Hematopoietic multipotent progenitor cell treated with erythropoietin and hydrocortisone succinate and interleukin-3 and kit ligand, for 4 days (in vitro differentiated cells): ENCODE results near the gene C17orf75.
"Not testable (repeated sequence)": the region's sequence is repeated elsewhere in the genome, so short reads cannot be mapped to it uniquely, and the experiment has no call there.

ENCODE experiments used
- DNase-seq: peaks from one replicate; pipeline ENCODE4 v3.0.0-alpha.2; 2015

The C17orf75 gene

DNA sequence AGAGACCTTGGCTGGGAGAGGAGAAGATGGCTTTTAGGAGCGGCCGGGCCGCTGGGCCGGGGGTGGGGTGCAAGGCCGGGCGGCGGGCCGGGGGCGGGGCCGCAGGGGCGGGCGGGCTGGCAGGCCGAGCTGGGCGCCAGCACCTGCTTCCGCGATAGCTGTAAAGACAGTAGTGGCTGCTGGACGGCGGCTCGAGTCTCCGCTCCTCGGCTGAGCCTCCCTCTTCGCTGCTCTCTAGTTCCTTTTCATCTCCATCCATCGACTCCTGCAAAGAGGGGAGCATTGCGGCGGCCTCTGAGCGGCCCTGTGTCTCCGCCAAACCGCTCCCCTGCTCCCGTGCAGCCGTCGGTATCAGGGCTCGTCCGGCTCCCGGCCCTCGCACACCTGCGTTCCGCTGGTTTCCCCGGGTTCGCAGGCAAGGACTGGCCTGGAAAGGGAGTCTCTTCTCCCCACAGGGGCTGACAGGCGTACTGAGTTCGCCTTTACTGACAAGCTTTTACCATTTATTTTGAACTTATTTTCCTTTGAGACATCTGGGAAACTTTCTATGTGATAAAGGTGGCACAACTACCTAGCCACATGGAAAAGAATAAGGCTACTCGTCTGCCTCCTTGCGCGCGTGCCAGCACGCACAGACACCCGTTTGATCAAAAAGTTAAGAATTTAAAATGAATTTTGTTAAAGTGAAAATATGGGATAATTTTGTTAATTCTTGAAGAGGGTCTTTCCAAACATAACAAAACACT, at the start of gene C17orf75:
Gene C17orf75 (minus strand): TSS at position 317 of the 746 bp plus-strand sequence. CDS start 34 bp downstream, at position 283.
- DNase-seq, result peak; percentile 90

DNA sequence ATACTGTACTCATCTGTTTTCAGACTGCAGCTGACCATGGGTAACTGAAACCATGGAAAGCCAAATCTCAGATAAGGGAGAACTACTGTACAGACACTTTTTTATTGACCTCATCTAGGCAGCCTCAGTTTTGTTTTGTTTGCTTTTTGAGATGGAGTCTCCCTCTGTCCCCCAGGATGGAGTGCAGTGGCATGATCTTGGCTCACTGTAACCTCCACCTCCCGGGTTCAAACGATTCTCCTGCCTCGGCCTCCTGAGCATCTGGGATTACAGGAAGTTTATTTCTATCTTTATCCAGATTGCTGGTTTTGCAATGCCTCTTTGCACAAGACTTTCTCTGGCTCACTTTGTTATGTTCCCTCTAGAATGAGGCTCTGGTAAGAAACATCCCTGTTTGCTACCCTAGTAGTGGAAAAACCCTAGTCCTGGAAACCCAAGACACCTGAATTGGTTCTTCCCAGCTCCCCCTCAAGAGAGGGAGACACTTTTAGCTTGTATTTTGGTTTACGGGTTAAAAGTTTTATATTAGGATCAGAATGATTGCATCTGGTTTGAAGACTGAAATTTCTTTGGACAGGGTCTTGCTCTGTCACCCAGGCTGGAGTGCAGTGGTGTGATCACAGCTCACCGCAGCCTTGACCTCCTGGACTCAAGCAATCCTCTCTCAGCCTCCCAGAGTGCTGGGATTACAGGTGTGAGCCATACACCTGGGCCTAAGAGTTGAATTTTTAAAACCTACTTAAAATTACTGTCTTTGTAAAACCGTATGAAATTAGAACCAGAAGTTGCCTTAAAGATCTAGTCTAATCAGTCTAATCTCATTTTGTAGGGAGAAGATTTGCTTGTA, 46.9 kb upstream of the C17orf75 start:
- no peak for DNase-seq

DNA sequence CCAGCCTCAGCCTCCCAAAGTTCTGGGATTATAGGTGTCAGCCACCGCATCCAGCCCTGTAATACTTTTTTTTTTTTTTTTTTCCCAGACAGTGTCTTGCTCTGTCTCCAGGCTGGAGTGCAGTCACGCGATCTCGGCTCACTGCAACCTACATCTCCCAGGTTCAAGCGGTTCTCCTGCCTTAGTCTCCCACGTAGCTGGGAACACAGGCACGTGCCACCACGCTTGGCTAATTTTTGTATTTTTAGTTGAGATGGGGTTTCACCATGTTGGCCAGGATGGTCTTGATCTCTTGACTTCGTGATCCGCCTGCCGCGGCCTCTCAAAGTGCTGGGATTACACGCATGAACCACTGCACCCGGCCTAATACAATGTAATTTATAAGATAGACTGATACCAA, 46.2 kb upstream of the C17orf75 start:
- not testable (repeated sequence) for DNase-seq

- DNase-seq, result no peak
Observed at GRCh38 chr17:32386844-32387243, 44.9 kb upstream of the C17orf75 start.

DNA sequence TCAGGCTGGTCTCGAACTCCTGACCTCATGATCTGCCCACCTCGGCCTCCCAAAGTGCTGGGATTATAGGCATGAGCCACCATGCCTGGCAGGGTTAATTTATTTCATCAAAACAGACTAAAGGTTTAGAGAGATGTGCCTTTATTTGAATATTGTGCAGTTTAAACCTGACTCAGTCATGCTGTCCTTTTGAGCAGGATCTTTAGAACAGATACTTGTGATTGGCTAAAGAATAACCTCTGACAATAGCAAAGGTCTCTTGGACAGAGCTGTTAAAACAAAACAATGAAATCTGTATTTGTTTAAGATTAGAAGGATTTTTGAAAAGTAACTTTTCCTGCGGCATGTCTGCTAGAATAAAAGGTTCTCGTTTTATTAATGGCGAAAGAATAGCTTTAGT, 44.0 kb upstream of the C17orf75 start:
- DNase-seq, result no peak

DNA sequence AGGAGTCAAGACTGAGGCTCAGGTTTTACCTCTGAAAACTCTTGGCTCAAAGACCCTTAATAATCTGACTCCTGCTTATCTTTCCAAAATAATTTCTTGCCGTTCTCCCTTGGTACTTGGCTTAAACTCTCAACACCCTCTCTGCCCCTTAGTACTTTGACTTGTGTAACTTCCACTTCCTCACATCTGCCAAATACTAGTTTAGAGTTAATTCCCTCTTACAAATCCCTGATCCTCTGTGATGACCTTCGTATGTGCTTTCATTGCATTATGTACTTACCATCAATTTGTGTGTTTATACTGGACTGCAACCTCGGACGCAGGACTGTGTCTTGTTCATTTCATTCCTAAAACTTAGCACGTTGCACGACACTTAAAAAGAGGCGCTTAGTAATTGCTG, 43.1 kb upstream of the C17orf75 start:
- DNase-seq, result no peak

- no peak for DNase-seq
Observed at GRCh38 chr17:32383926-32384434, 42.0 kb upstream of the C17orf75 start.

DNA sequence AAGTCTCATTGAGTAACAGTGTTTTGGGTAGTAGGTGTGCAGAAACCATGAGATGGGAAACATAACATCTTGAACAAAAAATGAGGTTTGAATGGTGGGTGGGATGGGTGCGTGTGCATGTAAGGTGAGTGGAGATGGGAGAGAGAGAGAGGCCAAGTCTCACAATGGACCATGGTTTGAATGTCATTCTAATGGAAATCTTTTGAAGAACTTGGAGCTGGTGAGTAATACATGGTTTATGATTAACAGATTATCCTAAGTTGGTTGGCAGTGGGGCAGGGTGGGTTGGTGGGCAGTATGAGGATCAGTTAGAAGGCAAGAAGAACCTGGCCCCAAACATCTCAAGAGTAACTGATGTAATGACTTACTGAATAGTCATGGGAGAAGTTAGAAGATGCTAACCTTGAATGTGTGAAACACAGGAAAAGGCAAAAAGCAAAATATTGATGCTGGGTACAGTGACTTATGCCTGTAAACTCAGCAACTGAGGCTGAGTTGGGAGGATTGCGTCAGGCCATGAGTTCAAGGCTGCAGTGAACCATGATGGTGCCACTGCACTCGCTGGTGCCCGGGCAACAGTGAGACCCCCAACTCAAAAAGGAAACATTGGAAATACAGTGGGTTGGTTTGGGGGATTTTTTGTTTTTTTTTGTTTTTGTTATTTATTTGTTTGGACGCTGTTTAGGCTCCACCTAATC, 40.7 kb upstream of the C17orf75 start:
- no peak for DNase-seq

- no peak for DNase-seq
Observed at GRCh38 chr17:32370426-32370825, 28.5 kb upstream of the C17orf75 start.

DNA sequence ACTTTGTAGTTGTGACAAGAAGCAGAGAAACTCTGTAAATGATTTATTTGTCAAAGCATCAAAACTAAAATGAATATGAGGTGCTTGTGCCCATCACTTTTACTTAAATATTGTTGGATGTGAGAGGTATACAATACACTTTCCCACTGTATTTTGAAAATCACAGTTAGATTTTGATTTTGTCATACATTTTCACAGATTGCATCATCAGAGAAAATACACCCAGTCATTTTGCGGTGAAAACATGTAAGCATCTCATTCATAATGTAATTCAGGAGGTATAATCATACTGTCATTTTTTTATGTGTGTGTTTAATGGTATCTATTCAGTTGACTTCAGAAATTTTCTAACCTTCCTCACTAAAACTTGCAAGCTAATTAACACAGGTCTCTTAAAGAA, 19.3 kb upstream of the C17orf75 start:
- no peak for DNase-seq

DNA sequence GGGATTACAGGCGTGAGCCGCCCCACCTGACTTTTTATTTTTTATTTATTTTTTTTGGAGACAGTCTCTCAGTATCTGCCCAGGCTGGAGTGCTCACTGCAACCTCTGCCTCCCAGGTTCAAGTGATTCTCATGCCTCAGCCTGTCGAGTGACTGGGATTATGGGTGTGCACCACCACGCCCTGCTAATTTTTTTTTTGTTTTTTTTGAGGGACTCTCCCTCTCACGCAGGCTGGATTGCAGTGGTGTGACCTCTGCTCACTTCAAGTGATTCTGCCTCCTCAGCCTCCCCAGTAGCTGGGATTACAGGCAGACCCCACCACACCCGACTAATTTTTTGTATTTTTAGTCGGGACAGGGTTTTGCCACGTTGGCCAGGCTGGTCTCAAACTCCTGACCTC, 15.6 kb upstream of the C17orf75 start:
- DNase-seq, result peak; percentile 27

DNA sequence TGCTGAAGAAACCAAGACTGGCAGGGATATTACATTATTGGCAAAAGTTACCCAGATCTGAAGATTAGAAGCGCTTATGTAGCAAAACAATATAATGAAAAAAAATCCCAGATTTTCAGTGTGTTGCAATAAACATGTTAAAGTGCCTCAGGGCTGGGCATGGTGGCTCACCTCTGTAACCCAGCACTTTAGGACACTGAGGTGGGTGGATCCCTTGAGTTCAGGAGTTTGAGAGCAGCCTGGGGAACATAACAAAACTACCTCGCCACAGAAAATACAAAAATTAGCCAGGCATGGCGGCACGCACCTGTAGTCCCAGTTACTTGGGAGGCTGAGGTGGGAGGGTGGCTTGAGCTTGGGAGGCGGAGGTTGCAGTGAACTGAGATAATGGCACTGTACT, 14.8 kb upstream of the C17orf75 start:
- DNase-seq, result no peak

GRCh38 chr17:32356378-32356743, 14.4 kb upstream of the C17orf75 start:
- no peak for DNase-seq

DNA sequence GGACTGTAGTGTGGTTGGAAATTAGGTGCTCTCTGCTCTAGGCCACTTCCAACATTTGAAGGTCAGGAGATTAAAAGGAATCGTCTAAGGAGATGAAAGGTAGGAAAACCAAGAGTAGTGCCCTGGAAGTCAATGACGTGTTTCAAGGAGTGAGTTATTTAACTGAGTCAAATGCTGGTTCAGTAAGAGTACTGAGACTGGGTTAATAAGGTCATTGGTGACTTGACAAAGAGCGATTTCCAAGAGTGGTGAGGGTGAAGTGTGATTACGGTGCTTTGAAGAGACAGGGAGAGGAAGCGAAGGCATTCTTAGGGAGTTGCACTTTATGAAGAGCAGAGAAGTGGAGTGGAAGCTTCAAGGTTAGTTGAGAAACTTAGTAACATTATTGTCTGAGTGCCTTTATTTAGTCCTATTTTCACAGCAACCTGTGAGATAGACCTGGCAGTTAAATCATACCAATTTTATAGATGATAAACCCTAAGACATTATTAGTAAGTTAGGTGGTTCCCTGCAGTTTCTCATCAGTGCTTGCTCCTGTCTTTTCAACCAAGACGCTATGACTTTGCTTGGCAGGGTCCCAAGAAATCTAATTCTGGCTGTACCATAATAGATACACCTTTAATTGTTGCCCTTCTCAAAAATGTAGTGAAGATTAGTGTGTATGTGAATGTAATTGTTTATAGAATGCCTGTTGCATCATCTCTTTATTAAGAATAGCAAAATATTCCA, 13.8 kb upstream of the C17orf75 start:
- DNase-seq, result no peak

GRCh38 chr17:32352734-32353133, 10.8 kb upstream of the C17orf75 start:
- not testable (repeated sequence) for DNase-seq

GRCh38 chr17:32350666-32351418, 8.9 kb upstream of the C17orf75 start:
- DNase-seq, result peak; percentile 93

- peak; percentile 99 for DNase-seq
Observed at GRCh38 chr17:32349854-32350665, 8.1 kb upstream of the C17orf75 start, which contains the start of gene ZNF207. TSS of gene ZNF207 (plus strand) at chr17:32350157. CDS start at chr17:32350286, 129 bp downstream.

GRCh38 chr17:32349503-32349853, 7.5 kb upstream of the C17orf75 start:
- DNase-seq, result peak; percentile 44

GRCh38 chr17:32348483-32348800, 6.5 kb upstream of the C17orf75 start:
- no peak for DNase-seq

GRCh38 chr17:32345951-32346600, 4.1 kb upstream of the C17orf75 start:
- peak; percentile 25 for DNase-seq
